ENCODE measurements around the gene S100A8. TPM values are rescaled to one million over a fixed set of nuclear protein-coding genes. Genes with fewer than 3 reads are reported as not detected.

S100A8 gene
- total and polyA plus RNA-seq, 4 donors, result 48.2 to 218 (median 134) TPM

DNA sequence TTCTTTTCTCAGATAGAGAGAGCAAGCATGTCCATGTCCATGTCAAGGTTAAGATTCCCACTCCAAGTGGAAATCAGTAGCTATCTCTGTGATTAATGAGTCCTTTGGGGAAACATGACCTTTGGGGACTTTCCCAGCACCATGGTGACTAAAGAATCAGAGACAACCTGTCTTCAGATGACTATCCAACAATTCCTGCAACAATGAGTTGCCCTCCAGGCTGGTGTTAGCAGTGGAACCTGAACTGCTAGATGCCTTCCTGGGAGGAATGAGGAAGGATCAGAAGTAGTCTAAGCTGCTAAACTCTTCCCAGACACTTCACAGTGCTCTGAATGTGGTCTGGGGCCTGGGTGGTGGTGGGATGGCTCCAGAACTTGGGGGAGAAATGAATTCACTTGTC is 26.7 kb downstream of the S100A8 start:
- intact Hi-C loops (cut with DNase I), result loop anchor here in 1 of 2 donors (10.0 kb wide), 1 partner anchor 641 kb away; no protein-coding TSS in a partner anchor
- Histone ChIP-seq H3K9me3 (ENCODE audit: control insufficient read depth, low read length) (no peaks in the 10 kb centered on the region), H3K27me3 (ENCODE audit: control insufficient read depth in 1 of 2, insufficient read depth in 2 of 2, low read length in 1 of 2) (no peaks in the 10 kb centered on the region), H3K27ac (ENCODE audit: low read depth in 1 of 2, low read length in 2 of 2) (no peak overlapping the region), H3K4me1 (ENCODE audit: control insufficient read depth in 1 of 2, insufficient read depth in 2 of 2, low read length in 2 of 2) (no peaks in the 10 kb centered on the region), H3K36me3 (ENCODE audit: control insufficient read depth in 1 of 2, insufficient read depth in 2 of 2, low read length in 1 of 2) (no peaks in the 10 kb centered on the region), H3K4me3 (ENCODE audit: low read length in 2 of 2) (no peak overlapping the region)
- DNase-seq, result no peak
- ATAC-seq (ENCODE audit: low FRiP score), result no peak

DNA sequence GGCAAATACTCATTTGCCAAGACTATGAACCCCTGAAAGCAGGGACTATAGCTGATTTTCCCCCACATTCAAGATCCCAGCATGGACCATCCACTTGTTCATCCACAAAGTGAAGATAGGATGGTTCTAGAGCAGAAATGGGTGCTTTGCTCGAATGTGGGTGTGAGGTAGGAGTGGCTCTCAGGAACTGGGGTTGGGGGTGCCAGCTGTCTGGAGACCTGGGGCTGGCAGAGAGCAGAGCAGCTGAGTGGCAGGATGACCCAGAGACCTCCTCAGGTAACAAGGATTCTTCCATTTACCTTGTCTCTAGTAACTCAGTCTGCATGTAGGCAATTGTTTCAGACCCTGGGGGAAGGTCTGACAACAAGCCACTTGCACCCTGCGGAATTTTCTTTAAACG is 27.2 kb downstream of the S100A8 start:
- no peak overlapping the region for H3K27ac ChIP-seq (ENCODE audit: low read depth in 1 of 2, low read length in 2 of 2)
- H3K9me3 ChIP-seq (ENCODE audit: control insufficient read depth, low read length), result no peaks in the 10 kb centered on the region
- 76 to 77% methylated on average over 3 of the region's 3 CpGs for WGBS, 2 donors
- ATAC-seq (ENCODE audit: low FRiP score), result no peak
- no peak overlapping the region for H3K4me3 ChIP-seq (ENCODE audit: low read length in 2 of 2)
- no peaks in the 10 kb centered on the region for H3K36me3 ChIP-seq (ENCODE audit: control insufficient read depth in 1 of 2, insufficient read depth in 2 of 2, low read length in 1 of 2)
- no peaks in the 10 kb centered on the region for H3K4me1 ChIP-seq (ENCODE audit: control insufficient read depth in 1 of 2, insufficient read depth in 2 of 2, low read length in 2 of 2)
- no peaks in the 10 kb centered on the region for H3K27me3 ChIP-seq (ENCODE audit: control insufficient read depth in 1 of 2, insufficient read depth in 2 of 2, low read length in 1 of 2)
- no peak for DNase-seq
- intact Hi-C loops (cut with DNase I), result loop anchor here in 1 of 2 donors (10.0 kb wide), 1 partner anchor 641 kb away; no protein-coding TSS in a partner anchor

DNA sequence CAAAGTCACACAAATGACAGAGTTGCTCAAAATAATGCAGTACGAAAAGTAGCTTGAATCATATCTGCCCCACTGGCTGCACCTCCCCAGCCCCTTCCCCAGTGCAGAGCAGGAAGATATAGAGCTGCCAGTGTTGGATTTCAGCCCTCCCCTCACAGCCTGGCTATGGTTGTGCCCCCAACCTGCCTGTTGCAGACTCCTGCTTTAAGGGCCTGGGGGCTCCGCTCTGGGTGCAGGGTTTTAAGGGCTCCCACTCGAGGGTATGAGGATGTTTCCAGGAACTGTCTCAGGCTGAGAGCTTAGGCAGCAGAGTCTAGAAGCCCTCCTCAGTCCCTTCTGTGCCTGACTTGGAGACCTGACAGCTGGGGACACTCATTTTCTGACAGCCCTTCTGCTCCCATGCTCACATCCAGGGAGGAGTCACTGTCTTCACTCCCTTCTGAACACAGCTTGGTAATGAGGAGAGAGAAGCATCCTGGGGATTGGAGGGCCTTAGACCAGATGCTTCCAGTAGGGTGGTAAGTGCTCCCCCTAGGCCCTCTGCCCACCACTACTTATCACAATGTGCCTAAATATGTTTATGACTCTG is 28.6 kb downstream of the S100A8 start:
- ATAC-seq (ENCODE audit: low FRiP score), result no peak
- Histone ChIP-seq H3K27me3 (ENCODE audit: control insufficient read depth in 1 of 2, insufficient read depth in 2 of 2, low read length in 1 of 2) (no peaks in the 10 kb centered on the region), H3K36me3 (ENCODE audit: control insufficient read depth in 1 of 2, insufficient read depth in 2 of 2, low read length in 1 of 2) (no peaks in the 10 kb centered on the region), H3K4me3 (ENCODE audit: low read length in 2 of 2) (no peak overlapping the region), H3K9me3 (ENCODE audit: control insufficient read depth, low read length) (no peaks in the 10 kb centered on the region), H3K4me1 (ENCODE audit: control insufficient read depth in 1 of 2, insufficient read depth in 2 of 2, low read length in 2 of 2) (no peaks in the 10 kb centered on the region), H3K27ac (ENCODE audit: low read depth in 1 of 2, low read length in 2 of 2) (no peak overlapping the region)
- DNase-seq, result no peak
- 93 to 94% methylated on average over 3 of the region's 3 CpGs for WGBS, 2 donors
- intact Hi-C loops (cut with DNase I), result loop anchor here in 1 of 2 donors (10.0 kb wide), 1 partner anchor 643 kb away; no protein-coding TSS in a partner anchor

DNA sequence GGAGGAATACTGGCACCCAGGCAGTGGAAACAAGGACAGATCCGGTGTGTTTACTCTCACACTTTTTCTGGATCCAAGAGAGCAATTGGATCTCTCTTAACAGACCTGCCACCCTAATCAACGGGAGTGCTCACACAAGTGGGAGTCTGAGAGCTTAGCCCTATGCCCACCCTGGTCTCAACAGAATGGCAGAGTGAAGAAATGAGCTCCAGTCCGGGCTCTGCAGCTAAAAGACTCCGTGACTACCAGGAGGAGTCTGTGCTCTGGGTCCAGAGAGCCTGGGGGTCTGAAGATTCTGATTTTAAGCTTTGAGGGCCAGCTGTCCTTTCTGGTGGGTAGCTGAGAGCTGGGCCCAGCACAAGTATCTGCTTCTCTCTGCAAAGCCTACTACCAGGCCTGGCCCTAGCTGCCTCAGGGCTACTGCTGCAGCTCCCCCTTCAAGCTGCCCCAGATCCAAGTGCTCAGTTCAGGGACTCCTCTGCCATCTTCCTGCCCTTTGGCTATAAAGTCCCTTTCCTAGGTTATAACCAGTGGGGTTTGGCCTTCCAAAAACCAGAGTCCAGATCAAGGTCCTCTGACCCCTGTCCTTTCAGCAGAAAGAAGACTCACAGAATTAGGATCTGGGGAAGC is 29.3 kb downstream of the S100A8 start:
- ATAC-seq (ENCODE audit: low FRiP score), result no peak
- Histone ChIP-seq H3K9me3 (ENCODE audit: control insufficient read depth, low read length) (no peaks in the 10 kb centered on the region), H3K4me1 (ENCODE audit: control insufficient read depth in 1 of 2, insufficient read depth in 2 of 2, low read length in 2 of 2) (no peaks in the 10 kb centered on the region), H3K27me3 (ENCODE audit: control insufficient read depth in 1 of 2, insufficient read depth in 2 of 2, low read length in 1 of 2) (no peaks in the 10 kb centered on the region), H3K36me3 (ENCODE audit: control insufficient read depth in 1 of 2, insufficient read depth in 2 of 2, low read length in 1 of 2) (no peaks in the 10 kb centered on the region), H3K4me3 (ENCODE audit: low read length in 2 of 2) (no peak overlapping the region), H3K27ac (ENCODE audit: low read depth in 1 of 2, low read length in 2 of 2) (no peak overlapping the region)
- intact Hi-C loops (cut with DNase I), result loop anchor here in 1 of 2 donors (10.0 kb wide), 1 partner anchor 643 kb away; no protein-coding TSS in a partner anchor
- WGBS, 2 donors, result 85 to 88% methylated on average over 4 of the region's 4 CpGs
- DNase-seq, result no peak

DNA sequence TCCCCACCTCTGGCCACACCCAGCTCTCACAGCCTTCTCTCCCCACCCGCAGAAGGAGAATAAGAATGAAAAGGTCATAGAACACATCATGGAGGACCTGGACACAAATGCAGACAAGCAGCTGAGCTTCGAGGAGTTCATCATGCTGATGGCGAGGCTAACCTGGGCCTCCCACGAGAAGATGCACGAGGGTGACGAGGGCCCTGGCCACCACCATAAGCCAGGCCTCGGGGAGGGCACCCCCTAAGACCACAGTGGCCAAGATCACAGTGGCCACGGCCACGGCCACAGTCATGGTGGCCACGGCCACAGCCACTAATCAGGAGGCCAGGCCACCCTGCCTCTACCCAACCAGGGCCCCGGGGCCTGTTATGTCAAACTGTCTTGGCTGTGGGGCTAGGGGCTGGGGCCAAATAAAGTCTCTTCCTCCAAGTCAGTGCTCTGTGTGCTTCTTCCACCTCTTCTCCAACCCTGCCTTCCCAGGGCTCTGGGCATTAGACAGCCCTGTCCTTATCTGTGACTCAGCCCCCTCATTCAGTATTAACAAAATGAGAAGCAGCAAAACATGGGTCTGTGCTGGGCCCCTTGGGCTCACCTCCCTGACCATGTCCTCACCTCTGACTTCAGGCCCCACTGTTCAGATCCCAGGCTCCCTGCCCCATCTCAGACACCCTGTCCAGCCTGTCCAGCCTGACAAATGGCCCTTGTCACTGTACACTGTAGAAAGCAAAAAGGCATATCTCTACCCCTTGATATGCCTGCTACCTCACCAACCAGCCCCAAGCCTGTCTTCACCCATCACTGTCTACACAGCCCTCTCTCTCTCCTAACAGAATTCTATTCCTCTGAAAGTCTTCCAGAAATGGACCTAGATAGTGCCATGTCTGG is 30.0 kb downstream of the S100A8 start:
- intact Hi-C loops (cut with DNase I), result loop anchor here in 1 of 2 donors (10.0 kb wide), 1 partner anchor 644 kb away; no protein-coding TSS in a partner anchor
- no peaks in the 10 kb centered on the region for H3K36me3 ChIP-seq (ENCODE audit: control insufficient read depth in 1 of 2, insufficient read depth in 2 of 2, low read length in 1 of 2)
- H3K27ac ChIP-seq (ENCODE audit: low read depth in 1 of 2, low read length in 2 of 2), result no peak overlapping the region
- H3K4me3 ChIP-seq (ENCODE audit: low read length in 2 of 2), result no peak overlapping the region
- H3K9me3 ChIP-seq (ENCODE audit: control insufficient read depth, low read length), result no peaks in the 10 kb centered on the region
- ATAC-seq (ENCODE audit: low FRiP score), result no peak
- no peak for DNase-seq
- H3K4me1 ChIP-seq (ENCODE audit: control insufficient read depth in 1 of 2, insufficient read depth in 2 of 2, low read length in 2 of 2), result no peaks in the 10 kb centered on the region
- 94 to 95% methylated on average over 11 of the region's 11 CpGs for WGBS, 2 donors
- H3K27me3 ChIP-seq (ENCODE audit: control insufficient read depth in 1 of 2, insufficient read depth in 2 of 2, low read length in 1 of 2), result no peaks in the 10 kb centered on the region

DNA sequence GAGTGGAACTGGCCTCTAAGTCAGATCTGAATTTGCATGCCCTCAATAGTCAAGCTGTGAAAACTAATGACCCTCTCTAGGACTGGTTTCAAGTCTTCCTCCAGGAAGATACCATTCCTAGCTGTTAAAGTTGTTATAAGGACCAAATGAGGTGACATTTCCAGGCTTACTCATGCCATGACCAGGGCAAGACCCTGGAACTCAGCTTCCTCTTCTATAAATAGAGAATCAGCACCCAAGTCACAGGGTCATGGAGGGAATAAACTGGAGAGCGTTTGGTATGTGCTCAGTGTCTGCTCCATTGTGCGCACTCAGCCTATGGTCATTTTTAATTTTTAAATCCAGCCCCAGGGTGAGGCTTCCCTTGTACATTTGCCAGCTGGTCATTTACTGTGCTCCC is 30.7 kb downstream of the S100A8 start:
- intact Hi-C loops (cut with DNase I), result loop anchor here in 1 of 2 donors (10.0 kb wide), 1 partner anchor 645 kb away; no protein-coding TSS in a partner anchor
- WGBS, 2 donors, result 89 to 95% methylated on average over 2 of the region's 2 CpGs

DNA sequence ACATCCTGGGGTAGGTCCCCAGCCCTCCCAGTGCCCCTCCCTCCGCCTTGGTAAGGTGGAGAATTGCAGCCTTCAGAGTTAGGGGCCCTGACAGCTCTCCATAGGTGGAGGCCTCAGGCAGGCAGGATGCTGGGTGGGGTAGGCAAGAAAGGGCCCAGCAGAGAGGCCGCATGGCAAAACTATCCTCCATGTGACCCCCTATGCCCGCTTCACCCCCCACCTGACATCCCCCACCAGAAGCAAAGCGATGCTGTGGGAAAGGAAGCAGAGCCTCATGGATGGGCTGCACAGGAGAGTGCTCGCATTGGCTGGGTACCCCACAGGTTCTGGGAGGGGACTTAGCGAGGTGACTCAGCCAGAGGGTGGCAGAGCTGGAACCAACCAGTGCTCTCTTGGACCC is 31.6 kb downstream of the S100A8 start:
- no peak overlapping the region for H3K27ac ChIP-seq (ENCODE audit: low read depth in 1 of 2, low read length in 2 of 2)
- intact Hi-C loops (cut with DNase I), result loop anchor here in 1 of 2 donors (10.0 kb wide), 2 partner anchors 106 to 626 kb away; partner anchors contain the start of genes RAB13 and S100A7
- WGBS, 2 donors, result 95 to 96% methylated on average over 6 of the region's 6 CpGs
- H3K9me3 ChIP-seq (ENCODE audit: control insufficient read depth, low read length), result no peaks in the 10 kb centered on the region
- no peak for ATAC-seq (ENCODE audit: low FRiP score)
- DNase-seq, result no peak
- H3K4me1 ChIP-seq (ENCODE audit: control insufficient read depth in 1 of 2, insufficient read depth in 2 of 2, low read length in 2 of 2), result no peaks in the 10 kb centered on the region
- no peaks in the 10 kb centered on the region for H3K27me3 ChIP-seq (ENCODE audit: control insufficient read depth in 1 of 2, insufficient read depth in 2 of 2, low read length in 1 of 2)
- H3K4me3 ChIP-seq (ENCODE audit: low read length in 2 of 2), result no peak overlapping the region
- H3K36me3 ChIP-seq (ENCODE audit: control insufficient read depth in 1 of 2, insufficient read depth in 2 of 2, low read length in 1 of 2), result no peaks in the 10 kb centered on the region

More for the DNA sequence above, 30.7 kb downstream of the S100A8 start:
- Histone ChIP-seq H3K4me1 (ENCODE audit: control insufficient read depth in 1 of 2, insufficient read depth in 2 of 2, low read length in 2 of 2) (no peaks in the 10 kb centered on the region), H3K4me3 (ENCODE audit: low read length in 2 of 2) (no peak overlapping the region), H3K27me3 (ENCODE audit: control insufficient read depth in 1 of 2, insufficient read depth in 2 of 2, low read length in 1 of 2) (no peaks in the 10 kb centered on the region), H3K36me3 (ENCODE audit: control insufficient read depth in 1 of 2, insufficient read depth in 2 of 2, low read length in 1 of 2) (no peaks in the 10 kb centered on the region), H3K27ac (ENCODE audit: low read depth in 1 of 2, low read length in 2 of 2) (no peak overlapping the region), H3K9me3 (ENCODE audit: control insufficient read depth, low read length) (no peaks in the 10 kb centered on the region)
- DNase-seq (no peak), ATAC-seq (ENCODE audit: low FRiP score) (no peak)

DNA sequence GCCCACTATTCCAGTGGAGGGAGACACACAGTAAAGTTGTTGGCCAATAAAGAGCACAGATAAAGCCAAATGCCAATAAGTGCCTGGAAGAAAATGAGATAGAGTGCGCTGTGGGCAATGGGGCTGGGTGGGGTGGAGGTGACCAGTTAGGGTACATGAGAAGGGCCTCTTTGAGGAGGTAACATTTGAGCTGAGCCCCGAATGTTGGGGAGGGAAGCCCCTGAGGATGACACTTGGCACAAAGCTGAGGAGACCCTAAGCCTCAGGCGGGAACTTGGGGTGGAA is 32.2 kb downstream of the S100A8 start:
- WGBS, 2 donors, result 96% methylated on average over 3 of the region's 3 CpGs
- H3K9me3 ChIP-seq (ENCODE audit: control insufficient read depth, low read length), result no peaks in the 10 kb centered on the region
- DNase-seq, result no peak
- ATAC-seq (ENCODE audit: low FRiP score), result no peak
- H3K36me3 ChIP-seq (ENCODE audit: control insufficient read depth in 1 of 2, insufficient read depth in 2 of 2, low read length in 1 of 2), result no peaks in the 10 kb centered on the region
- H3K27ac ChIP-seq (ENCODE audit: low read depth in 1 of 2, low read length in 2 of 2), result no peak overlapping the region
- H3K4me1 ChIP-seq (ENCODE audit: control insufficient read depth in 1 of 2, insufficient read depth in 2 of 2, low read length in 2 of 2), result no peaks in the 10 kb centered on the region
- H3K27me3 ChIP-seq (ENCODE audit: control insufficient read depth in 1 of 2, insufficient read depth in 2 of 2, low read length in 1 of 2), result no peaks in the 10 kb centered on the region
- H3K4me3 ChIP-seq (ENCODE audit: low read length in 2 of 2), result no peak overlapping the region
- intact Hi-C loops (cut with DNase I), result loop anchor here in 1 of 2 donors (10.0 kb wide), 2 partner anchors 106 to 626 kb away; partner anchors contain the start of genes RAB13 and S100A7

All from aorta (tissue), 5 donors.